Kidney epithelial cell (primary cell): ENCODE data around the gene SV2B. TPM values are rescaled to one million over a fixed set of nuclear protein-coding genes. Genes with fewer than 3 reads are reported as not detected.

Experiments
- DNase-seq: peaks from one replicate; pipeline ENCODE4 v3.0.0-alpha.2; 2010; ENCODE audit warnings: low read depth
- H3K27me3 ChIP-seq: 2 replicates; pipeline ENCODE4 v1.6.0; 2011; ENCODE audit warnings: low read length; ENCODE audit not compliant: control insufficient read depth, insufficient read depth
- H3K36me3 ChIP-seq: 2 replicates; pipeline ENCODE4 v1.5.1; 2011; ENCODE audit warnings: low read length; ENCODE audit not compliant: control insufficient read depth, insufficient read depth
- H3K4me3 ChIP-seq: 2 replicates; pipeline ENCODE4 v1.5.1; 2011; ENCODE audit warnings: low read depth, mild to moderate bottlenecking, control low read depth, low read length
- CTCF ChIP-seq: IDR thresholded peaks from 2 replicates; pipeline ENCODE4 v1.5.1; 2011; ENCODE audit warnings: mild to moderate bottlenecking, moderate library complexity, low read length, control low read depth, inconsistent platforms; ENCODE audit not compliant: insufficient read depth, poor library complexity, severe bottlenecking
- total RNA-seq: library from RNA; depleted of rRNA; stranded (reverse); fragments of >200 nt; gene quantifications from 2 replicates; pipeline ENCODE4 v1.2.3, GENCODE V29; 2015

SV2B gene
- total RNA-seq, 1 donor from 2014 or later, result 1.8 TPM

- Histone ChIP-seq H3K4me3 (no peak overlapping the region), H3K36me3 (no peaks in the 10 kb centered on the region), H3K27me3 (peaks cover 8% of the 10 kb centered on the region)
- no peak for DNase-seq
- TF ChIP-seq CTCF, result no peak
These were observed 194.3 kb downstream of the SV2B start for GRCh38 chr15:91294344-91294743.

GRCh38 chr15:91294795-91295194 lies 194.7 kb downstream of the SV2B start:
- DNase-seq, result no peak
- Histone ChIP-seq H3K27me3 (peaks cover 8% of the 10 kb centered on the region), H3K36me3 (no peaks in the 10 kb centered on the region), H3K4me3 (no peak overlapping the region)
- TF ChIP-seq CTCF, result no peak

GRCh38 chr15:91298101-91298500 lies 198.0 kb downstream of the SV2B start:
- no peaks in the 10 kb centered on the region for H3K36me3 ChIP-seq
- no peak for DNase-seq
- no peak overlapping the region for H3K4me3 ChIP-seq
- peaks cover 6% of the 10 kb centered on the region for H3K27me3 ChIP-seq
- no peak for TF ChIP-seq CTCF

GRCh38 chr15:91302588-91303439 lies 202.8 kb downstream of the SV2B start:
- no peak overlapping the region for H3K4me3 ChIP-seq
- no peaks in the 10 kb centered on the region for H3K27me3 ChIP-seq
- DNase-seq, result peak; percentile 14
- no peaks in the 10 kb centered on the region for H3K36me3 ChIP-seq
- TF ChIP-seq CTCF, result peak; percentile 72

- no peak overlapping the region for H3K4me3 ChIP-seq
- no peaks in the 10 kb centered on the region for H3K36me3 ChIP-seq
- no peaks in the 10 kb centered on the region for H3K27me3 ChIP-seq
- no peak for TF ChIP-seq CTCF
- DNase-seq, result no peak
These were observed 204.2 kb downstream of the SV2B start for GRCh38 chr15:91304210-91304609.

GRCh38 chr15:91304786-91305185 lies 204.7 kb downstream of the SV2B start:
- Histone ChIP-seq H3K27me3 (no peaks in the 10 kb centered on the region), H3K36me3 (no peaks in the 10 kb centered on the region), H3K4me3 (no peak overlapping the region)
- no peak for DNase-seq
- TF ChIP-seq CTCF, result no peak
